ENCODE measurements around the gene C1orf105.

DNA sequence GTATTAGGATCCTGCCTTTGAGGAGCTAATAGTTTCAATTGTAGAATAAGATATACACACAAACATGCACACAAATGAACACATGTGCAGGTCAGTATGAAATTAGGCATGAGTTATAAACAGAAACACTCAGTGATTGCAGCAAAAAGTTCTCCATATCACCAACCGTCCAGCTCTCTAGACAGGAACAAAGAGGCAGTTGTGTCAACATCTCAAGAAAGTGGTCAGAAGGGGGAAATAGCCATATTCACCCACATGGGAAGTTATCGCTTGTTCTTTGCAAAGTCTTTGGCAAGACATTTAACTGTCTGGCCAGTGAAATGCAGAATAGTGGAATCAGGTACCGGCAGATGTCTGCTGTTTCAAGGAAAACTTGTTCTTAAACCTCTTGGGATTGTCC lies 52.8 kb downstream of the C1orf105 start:
- TF ChIP-seq, protein P1, sequence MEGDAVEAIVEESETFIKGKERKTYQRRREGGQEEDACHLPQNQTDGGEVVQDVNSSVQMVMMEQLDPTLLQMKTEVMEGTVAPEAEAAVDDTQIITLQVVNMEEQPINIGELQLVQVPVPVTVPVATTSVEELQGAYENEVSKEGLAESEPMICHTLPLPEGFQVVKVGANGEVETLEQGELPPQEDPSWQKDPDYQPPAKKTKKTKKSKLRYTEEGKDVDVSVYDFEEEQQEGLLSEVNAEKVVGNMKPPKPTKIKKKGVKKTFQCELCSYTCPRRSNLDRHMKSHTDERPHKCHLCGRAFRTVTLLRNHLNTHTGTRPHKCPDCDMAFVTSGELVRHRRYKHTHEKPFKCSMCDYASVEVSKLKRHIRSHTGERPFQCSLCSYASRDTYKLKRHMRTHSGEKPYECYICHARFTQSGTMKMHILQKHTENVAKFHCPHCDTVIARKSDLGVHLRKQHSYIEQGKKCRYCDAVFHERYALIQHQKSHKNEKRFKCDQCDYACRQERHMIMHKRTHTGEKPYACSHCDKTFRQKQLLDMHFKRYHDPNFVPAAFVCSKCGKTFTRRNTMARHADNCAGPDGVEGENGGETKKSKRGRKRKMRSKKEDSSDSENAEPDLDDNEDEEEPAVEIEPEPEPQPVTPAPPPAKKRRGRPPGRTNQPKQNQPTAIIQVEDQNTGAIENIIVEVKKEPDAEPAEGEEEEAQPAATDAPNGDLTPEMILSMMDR (IDR thresholded peaks at IDR 0.05), result no peak
- no peak for TF ChIP-seq POLR2A (IDR thresholded peaks at IDR 0.05)

All from testis (tissue), 2 donors.